ENCODE results near the gene SHROOM3. TPM values are rescaled to one million over a fixed set of nuclear protein-coding genes. Genes with fewer than 3 reads are reported as not detected.
"Not testable (repeated sequence)": the region's sequence is repeated elsewhere in the genome, so short reads cannot be mapped to it uniquely, and the experiment has no call there.

SHROOM3 gene
- total RNA-seq, 4 donors from 2014 or later: 29.5 to 127 (median 59.9) TPM

DNA sequence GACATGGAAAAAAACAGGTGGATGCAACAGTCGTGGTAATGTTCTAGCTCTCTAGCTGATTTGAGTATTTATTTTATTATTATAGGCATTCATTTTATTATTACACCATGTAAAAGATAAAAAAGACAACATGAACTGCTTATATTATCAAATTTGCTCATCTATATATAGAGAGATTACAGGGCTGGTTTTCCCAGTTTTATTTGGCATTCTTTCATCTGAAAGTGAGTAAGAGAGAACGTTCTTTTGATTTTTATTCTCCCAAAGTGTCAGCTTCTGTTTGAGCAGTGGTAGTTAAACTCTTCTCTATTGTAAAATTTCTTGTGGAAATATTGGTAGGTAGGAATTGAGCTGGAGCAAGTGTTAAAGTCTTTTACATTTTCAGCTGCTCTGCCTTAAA, 283.0 kb downstream of the SHROOM3 start:
- no peaks in the 10 kb centered on the region for H3K9me3 ChIP-seq
- H3K4me3 ChIP-seq: no peak overlapping the region
- peak overlapping the region in 2 of 4 donors; percentile 16 to 47 for H3K27ac ChIP-seq
- TF ChIP-seq, protein P1, sequence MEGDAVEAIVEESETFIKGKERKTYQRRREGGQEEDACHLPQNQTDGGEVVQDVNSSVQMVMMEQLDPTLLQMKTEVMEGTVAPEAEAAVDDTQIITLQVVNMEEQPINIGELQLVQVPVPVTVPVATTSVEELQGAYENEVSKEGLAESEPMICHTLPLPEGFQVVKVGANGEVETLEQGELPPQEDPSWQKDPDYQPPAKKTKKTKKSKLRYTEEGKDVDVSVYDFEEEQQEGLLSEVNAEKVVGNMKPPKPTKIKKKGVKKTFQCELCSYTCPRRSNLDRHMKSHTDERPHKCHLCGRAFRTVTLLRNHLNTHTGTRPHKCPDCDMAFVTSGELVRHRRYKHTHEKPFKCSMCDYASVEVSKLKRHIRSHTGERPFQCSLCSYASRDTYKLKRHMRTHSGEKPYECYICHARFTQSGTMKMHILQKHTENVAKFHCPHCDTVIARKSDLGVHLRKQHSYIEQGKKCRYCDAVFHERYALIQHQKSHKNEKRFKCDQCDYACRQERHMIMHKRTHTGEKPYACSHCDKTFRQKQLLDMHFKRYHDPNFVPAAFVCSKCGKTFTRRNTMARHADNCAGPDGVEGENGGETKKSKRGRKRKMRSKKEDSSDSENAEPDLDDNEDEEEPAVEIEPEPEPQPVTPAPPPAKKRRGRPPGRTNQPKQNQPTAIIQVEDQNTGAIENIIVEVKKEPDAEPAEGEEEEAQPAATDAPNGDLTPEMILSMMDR (IDR thresholded peaks at IDR 0.05): no peak
- TF ChIP-seq EP300 (IDR thresholded peaks at IDR 0.05) (no peak), POLR2A (IDR thresholded peaks at IDR 0.05) (no peak), POLR2AphosphoS5 (IDR thresholded peaks at IDR 0.05) (no peak)
- no peaks in the 10 kb centered on the region for H3K27me3 ChIP-seq
- 42 to 50% methylated on average over 2 of the region's 2 CpGs for WGBS, 2 donors (ENCODE audit: low coverage in 1 of 2)
- H3K4me1 ChIP-seq: peaks cover 0 to 59% (median 0%) of the 10 kb centered on the region in 3 donors
- H3K36me3 ChIP-seq: no peaks in the 10 kb centered on the region
- ATAC-seq: no peak

DNA sequence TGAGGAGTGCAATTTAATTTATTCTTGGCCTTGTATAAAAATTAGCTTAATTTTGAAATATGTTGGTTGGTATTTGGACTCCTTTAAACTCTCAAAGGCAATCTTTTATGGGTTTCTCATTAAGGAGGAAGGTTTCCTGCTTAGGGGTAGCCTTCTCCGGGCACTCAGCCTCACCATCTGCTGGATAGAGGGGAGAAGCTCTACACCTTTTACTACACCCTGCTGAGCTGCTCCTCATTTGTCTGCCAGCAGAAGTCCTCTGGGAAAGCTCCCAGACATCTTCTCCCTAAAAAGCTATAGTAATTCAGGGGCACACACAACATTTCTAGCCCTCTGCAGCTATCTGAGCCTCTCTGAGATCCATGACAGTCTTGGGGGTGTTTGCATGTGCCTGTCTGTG, 283.8 kb downstream of the SHROOM3 start:
- TF ChIP-seq POLR2A (IDR thresholded peaks at IDR 0.05) (no peak), POLR2AphosphoS5 (IDR thresholded peaks at IDR 0.05) (no peak), EP300 (IDR thresholded peaks at IDR 0.05) (no peak)
- TF ChIP-seq, protein P1 (IDR thresholded peaks at IDR 0.05): no peak
- Histone ChIP-seq H3K4me3 (no peak overlapping the region), H3K27ac (peak overlapping the region in 3 of 4 donors; percentile 16 to 47 (median 18)), H3K9me3 (no peaks in the 10 kb centered on the region), H3K36me3 (no peaks in the 10 kb centered on the region), H3K4me1 (peaks cover under 1 to 63% (median 5%) of the 10 kb centered on the region in 3 donors), H3K27me3 (no peaks in the 10 kb centered on the region)
- 83 to 100% methylated on average over 1 of the region's 1 CpG for WGBS, 2 donors (ENCODE audit: low coverage in 1 of 2)
- ATAC-seq: no peak

DNA sequence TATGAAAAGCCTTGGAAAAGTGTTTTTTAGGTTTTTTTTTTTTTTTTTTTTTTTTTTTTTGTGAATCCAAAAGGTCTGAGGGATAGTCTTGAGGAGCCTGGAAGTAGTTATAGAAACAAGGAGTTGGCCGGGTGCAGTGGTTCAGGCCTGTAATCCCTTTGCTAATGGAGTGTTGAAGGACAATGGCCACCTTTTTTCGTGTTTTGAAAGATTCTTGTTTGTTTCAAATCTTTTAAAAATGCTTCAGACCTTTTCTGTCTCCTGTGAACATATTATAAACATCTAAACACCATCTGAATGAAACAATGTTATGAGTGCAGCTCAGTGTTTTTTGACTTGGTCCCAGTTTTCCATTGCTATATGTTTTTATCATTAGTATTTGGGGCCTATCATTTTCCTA, 285.1 kb downstream of the SHROOM3 start:
- Histone ChIP-seq H3K4me1 (peaks cover 7 to 65% (median 9%) of the 10 kb centered on the region in 3 donors), H3K4me3 (no peak overlapping the region), H3K9me3 (no peaks in the 10 kb centered on the region), H3K27ac (no peak overlapping the region), H3K36me3 (no peaks in the 10 kb centered on the region), H3K27me3 (no peaks in the 10 kb centered on the region)
- no peak for ATAC-seq
- TF ChIP-seq EP300 (IDR thresholded peaks at IDR 0.05) (no peak), POLR2A (IDR thresholded peaks at IDR 0.05) (no peak), POLR2AphosphoS5 (IDR thresholded peaks at IDR 0.05) (no peak)
- TF ChIP-seq, protein P1 (IDR thresholded peaks at IDR 0.05): no peak
- WGBS, 2 donors (ENCODE audit: low coverage in 1 of 2): 19 to 62% methylated on average over 2 of the region's 2 CpGs

DNA sequence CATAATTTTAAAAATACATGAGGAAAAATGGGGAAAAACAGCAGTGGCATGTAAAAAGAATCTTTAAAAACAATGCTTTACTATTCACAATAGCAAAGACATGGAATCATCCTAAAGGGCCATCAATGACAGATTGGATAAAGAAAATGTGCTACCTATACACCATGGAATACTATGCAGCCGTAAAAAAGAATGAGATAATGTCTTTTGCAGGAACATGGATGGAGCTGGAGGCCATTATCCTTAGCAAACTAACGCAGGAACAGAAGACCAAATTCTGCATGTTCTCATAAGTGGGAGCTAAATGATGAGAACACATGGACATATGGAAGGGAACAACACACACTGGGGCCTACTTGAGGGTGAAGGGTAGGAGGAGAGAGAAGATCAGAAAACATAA, 287.1 kb downstream of the SHROOM3 start:
- not testable (repeated sequence) for H3K4me3 ChIP-seq, H3K9me3 ChIP-seq, H3K27ac ChIP-seq, H3K27me3 ChIP-seq, ATAC-seq, H3K36me3 ChIP-seq
- WGBS, 2 donors (ENCODE audit: low coverage in 1 of 2): 83 to 100% methylated on average over 1 to 2 of the region's 2 CpGs
- peaks cover 7 to 47% (median 9%) of the 10 kb centered on the region in 3 donors for H3K4me1 ChIP-seq

DNA sequence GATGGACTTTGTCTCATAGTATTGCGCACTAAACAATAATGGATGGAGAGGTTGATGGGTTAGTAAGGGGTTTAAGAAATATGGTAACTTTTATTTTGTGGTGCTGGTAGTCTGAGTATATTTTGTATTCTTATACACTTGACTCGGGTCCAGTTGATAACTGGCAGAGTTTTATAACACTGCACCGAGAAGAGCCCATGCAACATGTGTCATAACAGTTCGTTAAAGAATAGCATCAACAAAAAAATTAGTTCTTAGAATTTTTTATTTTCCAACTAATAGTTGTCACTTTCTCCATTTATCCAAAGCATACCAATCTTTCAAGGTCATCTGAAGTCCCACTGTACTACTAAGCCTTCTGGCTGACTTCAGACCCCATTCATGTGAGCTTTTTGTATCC, 287.8 kb downstream of the SHROOM3 start:
- no peaks in the 10 kb centered on the region for H3K9me3 ChIP-seq
- H3K27ac ChIP-seq: no peak overlapping the region
- H3K4me3 ChIP-seq: no peak overlapping the region
- H3K36me3 ChIP-seq: no peaks in the 10 kb centered on the region
- ATAC-seq: no peak
- TF ChIP-seq, protein P1 (IDR thresholded peaks at IDR 0.05): no peak
- TF ChIP-seq POLR2AphosphoS5 (IDR thresholded peaks at IDR 0.05) (no peak), EP300 (IDR thresholded peaks at IDR 0.05) (no peak), POLR2A (IDR thresholded peaks at IDR 0.05) (no peak)
- H3K4me1 ChIP-seq: peaks cover 7 to 46% (median 9%) of the 10 kb centered on the region in 3 donors
- WGBS, 2 donors (ENCODE audit: low coverage in 1 of 2): 62 to 83% methylated on average over 4 of the region's 4 CpGs
- no peaks in the 10 kb centered on the region for H3K27me3 ChIP-seq
